ENCODE results near the gene GPR18.

Gene GPR18

GRCh38 chr13:99297331-99297730 lies 39.2 kb upstream of the GPR18 start:
- Histone ChIP-seq H3K27ac (replicated peaks) (no peak overlapping the region), H3K4me3 (replicated peaks; ENCODE audit: insufficient read depth, low read length) (no peak overlapping the region), H3K27me3 (ENCODE audit: insufficient read depth, poor library complexity, severe bottlenecking) (no peaks in the 10 kb centered on the region)
- TF ChIP-seq GABPA (IDR thresholded peaks at IDR 0.05; ENCODE audit: low read depth) (no peak), REST (IDR thresholded peaks at IDR 0.05; ENCODE audit: insufficient replicate concordance, low read depth) (no peak), SPI1 (IDR thresholded peaks at IDR 0.05; ENCODE audit: borderline replicate concordance, low read depth) (no peak), CTCF (IDR thresholded peaks at IDR 0.05; ENCODE audit: insufficient read depth, low read length) (no peak), POLR2AphosphoS5 (IDR thresholded peaks at IDR 0.05; ENCODE audit: low read depth) (no peak)
- DNase-seq (ENCODE audit: low read depth in 1 of 2, low spot score in 1 of 2), result no peak

GRCh38 chr13:99296398-99296797 lies 38.2 kb upstream of the GPR18 start:
- TF ChIP-seq CTCF (IDR thresholded peaks at IDR 0.05; ENCODE audit: insufficient read depth, low read length), result no peak
- no peak for TF ChIP-seq REST (IDR thresholded peaks at IDR 0.05; ENCODE audit: insufficient replicate concordance, low read depth)
- Histone ChIP-seq H3K27ac (replicated peaks) (no peak overlapping the region; the same call in 1 of the 2 replicates), H3K4me3 (replicated peaks; ENCODE audit: insufficient read depth, low read length) (no peak overlapping the region), H3K27me3 (ENCODE audit: insufficient read depth, poor library complexity, severe bottlenecking) (no peaks in the 10 kb centered on the region)
- DNase-seq (ENCODE audit: low read depth in 1 of 2, low spot score in 1 of 2), result no peak

- Histone ChIP-seq H3K4me3 (replicated peaks; ENCODE audit: insufficient read depth, low read length) (no peak overlapping the region), H3K27me3 (ENCODE audit: insufficient read depth, poor library complexity, severe bottlenecking) (no peaks in the 10 kb centered on the region), H3K27ac (replicated peaks) (no peak overlapping the region)
- DNase-seq (ENCODE audit: low read depth in 1 of 2, low spot score in 1 of 2), result no peak
- TF ChIP-seq GABPA (IDR thresholded peaks at IDR 0.05; ENCODE audit: low read depth) (no peak), SPI1 (IDR thresholded peaks at IDR 0.05; ENCODE audit: borderline replicate concordance, low read depth) (no peak), POLR2AphosphoS5 (IDR thresholded peaks at IDR 0.05; ENCODE audit: low read depth) (no peak), REST (IDR thresholded peaks at IDR 0.05; ENCODE audit: insufficient replicate concordance, low read depth) (no peak), CTCF (IDR thresholded peaks at IDR 0.05; ENCODE audit: insufficient read depth, low read length) (no peak)
Measured at GRCh38 chr13:99295488-99296252, 37.5 kb upstream of the GPR18 start.
